ENCODE measurements around the gene CACNG3. TPM values are rescaled to one million over a fixed set of nuclear protein-coding genes. Genes with fewer than 3 reads are reported as not detected.

The CACNG3 gene
- total RNA-seq, 1 experiment from 2014 or later = not detected

DNA sequence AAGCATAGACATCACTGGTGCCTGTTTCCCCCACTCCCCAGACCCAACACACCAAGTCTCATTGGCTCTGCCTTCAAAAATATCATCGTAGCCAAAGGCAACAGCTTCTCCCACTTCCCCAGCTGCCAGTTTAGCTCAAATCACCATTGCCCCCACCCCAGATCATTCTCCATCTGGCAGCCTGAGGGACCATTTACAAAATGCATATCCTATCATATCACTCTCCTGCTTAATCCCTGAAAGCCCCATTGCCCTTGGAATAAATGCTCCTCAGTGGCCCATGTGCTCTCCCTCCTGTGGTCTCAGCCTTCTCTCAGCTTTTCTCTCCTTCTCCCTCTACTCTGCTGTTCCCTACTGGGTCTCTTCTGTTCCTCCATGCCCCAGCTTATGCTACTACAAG, 68.3 kb downstream of the CACNG3 start:
- Histone ChIP-seq H4K5ac (ENCODE audit: insufficient read length, low read depth, low read length) (no peak overlapping the region), H2BK120ac (ENCODE audit: low read depth, low read length, poor library complexity, severe bottlenecking) (no peak overlapping the region), H3K23me2 (ENCODE audit: insufficient read length, low read depth, low read length, poor library complexity, severe bottlenecking) (no peaks in the 10 kb centered on the region), H4K20me1 (ENCODE audit: control insufficient read depth, insufficient read depth, insufficient read length) (no peaks in the 10 kb centered on the region), H3K4ac (ENCODE audit: low read depth, low read length) (no peak overlapping the region), H3K18ac (ENCODE audit: insufficient read length, low read depth, low read length) (no peak overlapping the region), H4K91ac (ENCODE audit: insufficient read length, low read depth, low read length) (no peak overlapping the region), H3K14ac (ENCODE audit: insufficient read depth, low read length) (no peak overlapping the region), H3K23ac (ENCODE audit: insufficient read length, low read depth, low read length) (no peak overlapping the region), H3T11ph (ENCODE audit: low read length) (no peak overlapping the region), H2BK15ac (ENCODE audit: low read depth, low read length) (no peak overlapping the region), H3K4me2 (ENCODE audit: insufficient read depth, insufficient read length, low read length) (no peak overlapping the region), H4K8ac (replicated peaks; ENCODE audit: insufficient read length, low read depth, low read length) (no peak overlapping the region), H2BK20ac (ENCODE audit: low read depth, low read length, poor library complexity, severe bottlenecking) (no peak overlapping the region), H3K9me3 (ENCODE audit: control insufficient read depth, low read depth, low read length) (no peaks in the 10 kb centered on the region), H3K27me3 (ENCODE audit: insufficient read depth, low read length) (no peaks in the 10 kb centered on the region), H3K79me1 (ENCODE audit: insufficient read depth, low read depth, low read length, poor library complexity, severe bottlenecking) (no peaks in the 10 kb centered on the region), H3K27ac (ENCODE audit: insufficient read length, low read depth, low read length) (no peak overlapping the region), H3K56ac (ENCODE audit: insufficient read length, low read depth, low read length) (no peak overlapping the region), H3K79me2 (ENCODE audit: insufficient read depth, low read length) (no peaks in the 10 kb centered on the region), H2AK5ac (ENCODE audit: insufficient read length, low read length) (no peak overlapping the region), H2BK12ac (ENCODE audit: insufficient read length, low read depth, low read length) (no peak overlapping the region), H3K9ac (ENCODE audit: extremely low read depth, insufficient read length, low read length) (no peak overlapping the region), H3K4me1 (ENCODE audit: insufficient read depth, low read length) (no peaks in the 10 kb centered on the region), H2BK5ac (ENCODE audit: insufficient read length, low read length) (no peak overlapping the region), H2AFZ (ENCODE audit: low read length) (no peak overlapping the region)
- H3K27me3 Mint-ChIP-seq (ENCODE audit: low read depth) = peaks cover 7% of the 10 kb centered on the region
- DNase-seq = no peak
- H3K27ac Mint-ChIP-seq = no peak overlapping the region; a peak in 2 of 7 replicates
- WGBS (ENCODE audit: extremely low coverage, insufficient read length, low lambda C conversion rate) = no CpG with 5 or more reads among the region's 1 CpG
- H3K9me3 Mint-ChIP-seq = no peaks in the 10 kb centered on the region
- H3K4me3 Mint-ChIP-seq = no peak overlapping the region
- peaks cover 11 to 15% of the 10 kb centered on the region in 2 experiments for H3K4me1 Mint-ChIP-seq
- 0 out of 7 replicates have a peak, but pooled peaks cover 0 to 1% (median 0%) of the 10 kb centered on the region in 3 experiments for H3K36me3 Mint-ChIP-seq (ENCODE audit: insufficient read depth in 1 of 3, low read depth in 3 of 3)
- TF ChIP-seq, protein P1, sequence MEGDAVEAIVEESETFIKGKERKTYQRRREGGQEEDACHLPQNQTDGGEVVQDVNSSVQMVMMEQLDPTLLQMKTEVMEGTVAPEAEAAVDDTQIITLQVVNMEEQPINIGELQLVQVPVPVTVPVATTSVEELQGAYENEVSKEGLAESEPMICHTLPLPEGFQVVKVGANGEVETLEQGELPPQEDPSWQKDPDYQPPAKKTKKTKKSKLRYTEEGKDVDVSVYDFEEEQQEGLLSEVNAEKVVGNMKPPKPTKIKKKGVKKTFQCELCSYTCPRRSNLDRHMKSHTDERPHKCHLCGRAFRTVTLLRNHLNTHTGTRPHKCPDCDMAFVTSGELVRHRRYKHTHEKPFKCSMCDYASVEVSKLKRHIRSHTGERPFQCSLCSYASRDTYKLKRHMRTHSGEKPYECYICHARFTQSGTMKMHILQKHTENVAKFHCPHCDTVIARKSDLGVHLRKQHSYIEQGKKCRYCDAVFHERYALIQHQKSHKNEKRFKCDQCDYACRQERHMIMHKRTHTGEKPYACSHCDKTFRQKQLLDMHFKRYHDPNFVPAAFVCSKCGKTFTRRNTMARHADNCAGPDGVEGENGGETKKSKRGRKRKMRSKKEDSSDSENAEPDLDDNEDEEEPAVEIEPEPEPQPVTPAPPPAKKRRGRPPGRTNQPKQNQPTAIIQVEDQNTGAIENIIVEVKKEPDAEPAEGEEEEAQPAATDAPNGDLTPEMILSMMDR (conservative IDR thresholded peaks at IDR 0.05) = no peak
